IMR-90 (cell line): ENCODE data around the gene SH3GL2. TPM values are rescaled to one million over a fixed set of nuclear protein-coding genes. Genes with fewer than 3 reads are reported as not detected.

ENCODE experiments used
- ATAC-seq: fragments of 200-7000 bp; cut with Tn5 transposase; 2 replicates; pipeline ENCODE4 v1.9.1; 2020; ENCODE audit warnings: low read depth, mild to moderate bottlenecking, moderate library complexity
- BruUV-seq: library from RNA; stranded (reverse); fragments of 400-500 nt; replicated peaks from 2 replicates; lab custom pipeline; 2021; lab: Mats Ljungman, UMichigan
- CTCF ChIA-PET: fragments of 300-600 bp; formaldehyde crosslinking; extraction: SDS; loops from one replicate; lab custom pipeline; 2021; ENCODE audit warnings: antibody characterized with exemption; lab: Yijun Ruan, JAX
- POLR2A ChIA-PET: fragments of 300-600 bp; sonication (Branson Sonifier 250); formaldehyde crosslinking; loops from one replicate; lab custom pipeline; 2022; ENCODE audit warnings: antibody characterized with exemption; ENCODE audit not compliant: unreplicated experiment; lab: Charles Lee
- DNase-seq: peaks from one replicate; pipeline ENCODE4 v3.0.0; 2013
- H2AFZ ChIP-seq: replicated peaks from 2 replicates; pipeline ENCODE3; 2013; ENCODE audit warnings: low read length, mild to moderate bottlenecking; ENCODE audit not compliant: poor library complexity
- H2AK5ac ChIP-seq: 2 replicates; pipeline ENCODE4 v1.6.1; 2013; ENCODE audit warnings: low read depth, low read length, inconsistent platforms
- H2AK9ac ChIP-seq: replicated peaks from 2 replicates; pipeline ENCODE3; 2013; ENCODE audit warnings: mild to moderate bottlenecking, low read depth, low read length, moderate library complexity; ENCODE audit not compliant: poor library complexity
- H2BK120ac ChIP-seq: 2 replicates; pipeline ENCODE4 v1.6.1; 2013; ENCODE audit warnings: low read depth, low read length, inconsistent platforms
- H2BK15ac ChIP-seq: 3 replicates; pipeline ENCODE4 v1.6.1; 2013; ENCODE audit warnings: low read depth, low read length, inconsistent platforms
- H2BK20ac ChIP-seq: 2 replicates; pipeline ENCODE4 v1.6.1; 2013; ENCODE audit warnings: low read depth, mild to moderate bottlenecking, inconsistent platforms, low read length, moderate library complexity
- H2BK5ac ChIP-seq: 2 replicates; pipeline ENCODE4 v1.6.1; 2013; ENCODE audit warnings: mild to moderate bottlenecking, low read depth, low read length, inconsistent platforms; ENCODE audit not compliant: poor library complexity, severe bottlenecking
- H3K14ac ChIP-seq: replicated peaks from 2 replicates; pipeline ENCODE4 v1.6.1; 2013; ENCODE audit warnings: low read depth, low read length, inconsistent platforms
- H3K18ac ChIP-seq: 2 replicates; pipeline ENCODE4 v1.6.1; 2013; ENCODE audit warnings: low read depth, low read length, control low read depth
- H3K23ac ChIP-seq: 2 replicates; pipeline ENCODE4 v1.6.1; 2013; ENCODE audit warnings: low read depth, low read length, inconsistent platforms
- H3K27ac ChIP-seq: 2 replicates; pipeline ENCODE4 v1.5.1; 2013; ENCODE audit warnings: mild to moderate bottlenecking, control low read depth, low read length; ENCODE audit not compliant: insufficient read depth
- H3K27me3 ChIP-seq: 2 replicates; pipeline ENCODE4 v1.6.1; 2013; ENCODE audit warnings: low read length; ENCODE audit not compliant: control insufficient read depth, insufficient read depth
- H3K36me3 ChIP-seq: 2 replicates; pipeline ENCODE4 v1.6.1; 2013; ENCODE audit warnings: low read length, mixed read lengths; ENCODE audit not compliant: control insufficient read depth, insufficient read depth
- H3K4ac ChIP-seq: 2 replicates; pipeline ENCODE4 v1.6.1; 2013; ENCODE audit warnings: low read depth, low read length, inconsistent platforms
- H3K4me1 ChIP-seq: 2 replicates; pipeline ENCODE4 v1.6.1; 2013; ENCODE audit warnings: low read length, mixed read lengths; ENCODE audit not compliant: control insufficient read depth, insufficient read depth
- H3K4me2 ChIP-seq: 2 replicates; pipeline ENCODE4 v1.6.1; 2013; ENCODE audit warnings: low read depth, mild to moderate bottlenecking, control low read depth, low read length, moderate library complexity
- H3K4me3 ChIP-seq: 2 replicates; pipeline ENCODE4 v1.5.1; 2013; ENCODE audit warnings: low read depth, mild to moderate bottlenecking, control low read depth, low read length, moderate library complexity; ENCODE audit not compliant: insufficient read depth
- H3K56ac ChIP-seq: 2 replicates; pipeline ENCODE4 v1.6.1; 2013; ENCODE audit warnings: low read length, inconsistent platforms; ENCODE audit not compliant: insufficient read depth; ENCODE audit errors: extremely low read depth
- H3K79me1 ChIP-seq, 2 experiments: 2 replicates each; pipeline ENCODE4 v1.6.1; 2013; ENCODE audit warnings: low read length in 2 of 2, inconsistent platforms in 1 of 2, low read depth in 1 of 2
- H3K9ac ChIP-seq: 2 replicates; pipeline ENCODE4 v1.6.1; 2013; ENCODE audit warnings: low read depth, low read length, control low read depth
- H3K9me1 ChIP-seq: 2 replicates; pipeline ENCODE4 v1.6.1; 2013; ENCODE audit warnings: low read length, inconsistent platforms; ENCODE audit not compliant: insufficient read depth
- H3K9me3 ChIP-seq: 2 replicates; pipeline ENCODE4 v1.6.1; 2013; ENCODE audit warnings: low read length; ENCODE audit not compliant: control insufficient read depth, insufficient read depth
- H4K20me1 ChIP-seq: 2 replicates; pipeline ENCODE4 v1.6.1; 2013; ENCODE audit warnings: low read length, inconsistent platforms; ENCODE audit not compliant: insufficient read depth
- H4K5ac ChIP-seq: 2 replicates; pipeline ENCODE4 v1.6.1; 2013; ENCODE audit warnings: mild to moderate bottlenecking, low read depth, low read length, control low read depth
- H4K8ac ChIP-seq, 2 experiments: 2 replicates each; pipeline ENCODE4 v1.6.1; 2013; ENCODE audit warnings: low read depth in 2 of 2, low read length in 2 of 2, control low read depth in 1 of 2, inconsistent platforms in 1 of 2
- H4K91ac ChIP-seq: 2 replicates; pipeline ENCODE4 v1.6.1; 2013; ENCODE audit warnings: low read depth, low read length, inconsistent platforms; ENCODE audit not compliant: insufficient read depth
- BHLHE40 ChIP-seq: fragments of 150-350 bp; IDR thresholded peaks from 2 replicates; pipeline ENCODE4 v1.6.1; 2016; ENCODE audit warnings: mild to moderate bottlenecking, low read depth, low read length
- CHD1 ChIP-seq: IDR thresholded peaks from 2 replicates; pipeline ENCODE4 v1.6.1; 2012; ENCODE audit warnings: low read depth, low read length, improper control_type of control experiment
- MAZ ChIP-seq: IDR thresholded peaks from 2 replicates; pipeline ENCODE4 v1.6.1; 2012; ENCODE audit warnings: low read depth, mild to moderate bottlenecking, low read length, improper control_type of control experiment, moderate library complexity, borderline replicate concordance
- whole genome bisulfite sequencing, 2 experiments: methylation state at CpG; one replicate each; pipeline versions ENCODE4 v1.1.5 to v1.1.7; 2013; ENCODE audit warnings: missing lambda C conversion rate in 2 of 2; ENCODE audit not compliant: insufficient read length in 1 of 2; ENCODE audit errors: extremely low coverage in 2 of 2; 5-methylcytosine and 5-hydroxymethylcytosine counted together
- dilution Hi-C: fragments of 300-500 bp; cut with HindIII; formaldehyde crosslinking; loops from one replicate; pipeline ENCODE4 v1.14.3; 2018; ENCODE audit warnings: low sequenced_read_pairs; ENCODE audit not compliant: unreplicated experiment
- in situ Hi-C: fragments of 300-500 bp; cut with MboI; formaldehyde crosslinking; loops from 3 replicates; pipeline ENCODE4 v1.14.3; 2019; ENCODE audit warnings: low sequenced_read_pairs, inconsistent platforms, mixed read lengths
- intact Hi-C: fragments of 100-400 bp; cut with micrococcal nuclease; formaldehyde crosslinking; loops from 2 replicates; pipeline ENCODE4 v1.10.0; 2022
- polyA plus RNA-seq, 3 experiments: library from polyadenylated mRNA; depleted of rRNA; stranded (reverse); fragments of >200 nt; gene quantifications; 2 replicates each; pipeline ENCODE4 v1.2.3, GENCODE V29; 2012; ENCODE audit warnings: low replicate concordance in 1 of 3
- total RNA-seq: library from RNA; depleted of rRNA; stranded (reverse); fragments of >200 nt; gene quantifications from 2 replicates; pipeline ENCODE4 v1.2.3, GENCODE V29; 2012

SH3GL2 gene
- total and polyA plus RNA-seq, 2 of the 4 experiments (the other 2 are of a cell fraction), result under 0.01 to 0.05 TPM

- Histone ChIP-seq H3K14ac (no peak overlapping the region), H2BK15ac (no peak overlapping the region), H4K91ac (no peak overlapping the region), H4K8ac (no peak overlapping the region), H4K20me1 (no peaks in the 10 kb centered on the region), H2AK9ac (no peak overlapping the region), H3K4me2 (peak overlapping the region; percentile 67; the same call in 1 of the 2 replicates), H3K27ac (no peak overlapping the region), H2BK20ac (no peak overlapping the region), H2AFZ (peak overlapping the region; percentile 80), H3K36me3 (no peaks in the 10 kb centered on the region), H2AK5ac (no peak overlapping the region), H4K5ac (no peak overlapping the region), H3K4me3 (0 out of 2 replicates have a peak overlapping the region, but pooled peaks have one; percentile 35), H3K56ac (no peak overlapping the region), H2BK120ac (no peak overlapping the region), H3K18ac (no peak overlapping the region), H3K9ac (no peak overlapping the region), H3K4ac (no peak overlapping the region), H2BK5ac (no peak overlapping the region), H3K9me3 (no peaks in the 10 kb centered on the region), H3K23ac (no peak overlapping the region), H3K4me1 (no peaks in the 10 kb centered on the region), H3K27me3 (peaks cover 45% of the 10 kb centered on the region), H3K79me1 (no peaks in the 10 kb centered on the region), H3K9me1 (no peaks in the 10 kb centered on the region)
- dilution Hi-C loops, result no loop called here
- no TSS peak for BruUV-seq
- TF ChIP-seq MAZ (no peak), CHD1 (no peak), BHLHE40 (no peak)
- ATAC-seq, result no peak
- POLR2A ChIA-PET, result no interaction called here
- 3% methylated on average over 10 of the region's 17 CpGs; no CpG with 5 or more reads in 1 of the 2 experiments for WGBS, 2 experiments
- no peak for DNase-seq
- intact Hi-C loops, result no loop called here
- CTCF ChIA-PET, result no interaction called here
- in situ Hi-C loops, result no loop called here
These were observed 322 bp upstream of the SH3GL2 start for GRCh38 chr9:17578577-17578910.
